WERI-Rb-1 (cell line): ENCODE data around the gene PPOX.

Experiments used
- DNase-seq: peaks from one replicate; pipeline ENCODE4 v3.0.0-alpha.2; 2020
- H3K27ac ChIP-seq: fragments of 250-450 bp; sonication (Bioruptor Pico); 2 replicates; pipeline ENCODE4 v1.5.1; 2020; ENCODE audit warnings: mild to moderate bottlenecking, moderate library complexity
- H3K27me3 ChIP-seq: fragments of 250-450 bp; sonication (Bioruptor Pico); 2 replicates; pipeline ENCODE4 v1.5.1; 2021; ENCODE audit warnings: mild to moderate bottlenecking, low read depth, moderate library complexity; ENCODE audit not compliant: insufficient read depth, severe bottlenecking
- H3K36me3 ChIP-seq: fragments of 250-450 bp; sonication (Bioruptor Pico); 2 replicates; pipeline ENCODE4 v1.5.1; 2020; ENCODE audit warnings: mild to moderate bottlenecking, moderate library complexity
- H3K4me3 ChIP-seq: 2 replicates; pipeline ENCODE4 v1.5.1; 2011; ENCODE audit warnings: low read depth, mild to moderate bottlenecking, control low read depth, low read length
- H3K9me3 ChIP-seq: fragments of 250-450 bp; sonication (Bioruptor Pico); 2 replicates; pipeline ENCODE4 v1.5.1; 2021; ENCODE audit warnings: mild to moderate bottlenecking, moderate library complexity; ENCODE audit not compliant: severe bottlenecking
- CTCF ChIP-seq: IDR thresholded peaks from 2 replicates; pipeline ENCODE4 v1.5.1; 2011; ENCODE audit warnings: low read depth, mild to moderate bottlenecking, control low read depth, inconsistent platforms, low read length

PPOX gene

GRCh38 chr1:161198194-161198896 lies 32.1 kb downstream of the PPOX start:
- no peaks in the 10 kb centered on the region for H3K27me3 ChIP-seq
- peak; percentile 48 for TF ChIP-seq CTCF
- H3K4me3 ChIP-seq: peak overlapping the region; percentile 19
- H3K27ac ChIP-seq: peak overlapping the region; percentile 96
- peaks cover 10% of the 10 kb centered on the region for H3K36me3 ChIP-seq
- H3K9me3 ChIP-seq: no peaks in the 10 kb centered on the region
- DNase-seq: peak; percentile 88

- Histone ChIP-seq H3K4me3 (peak within 1 kb of the TSS; percentile 19), H3K36me3 (peaks cover 14% of the 10 kb centered on the region), H3K27me3 (no peaks in the 10 kb centered on the region), H3K9me3 (no peaks in the 10 kb centered on the region), H3K27ac (peak within 1 kb of the TSS; percentile 96)
- TF ChIP-seq CTCF: no peak
- DNase-seq: peak; percentile 65
Measured at GRCh38 chr1:161198897-161199431, 32.7 kb downstream of the PPOX start, which contains the start of gene ADAMTS4. Gene ADAMTS4, minus strand, starts transcription at chr1:161199054. Its CDS starts 427 bp downstream, at chr1:161198627.

GRCh38 chr1:161199506-161200139 lies 33.4 kb downstream of the PPOX start:
- Histone ChIP-seq H3K27ac (0 out of 2 replicates have a peak overlapping the region, but pooled peaks have one; percentile 7), H3K4me3 (no peak overlapping the region)

GRCh38 chr1:161200421-161200991 lies 34.3 kb downstream of the PPOX start:
- no peak for TF ChIP-seq CTCF
- Histone ChIP-seq H3K9me3 (no peaks in the 10 kb centered on the region), H3K36me3 (peaks cover 21% of the 10 kb centered on the region), H3K27me3 (no peaks in the 10 kb centered on the region), H3K4me3 (no peak overlapping the region), H3K27ac (peak overlapping the region; percentile 87)
- DNase-seq: no peak

More at GRCh38 chr1:161199506-161200139, 33.4 kb downstream of the PPOX start:
- Histone ChIP-seq H3K36me3 (peaks cover 19% of the 10 kb centered on the region), H3K27me3 (no peaks in the 10 kb centered on the region), H3K9me3 (no peaks in the 10 kb centered on the region)
- TF ChIP-seq CTCF: no peak
- DNase-seq: no peak

GRCh38 chr1:161200992-161201835 lies 35.0 kb downstream of the PPOX start:
- Histone ChIP-seq H3K27me3 (no peaks in the 10 kb centered on the region), H3K9me3 (no peaks in the 10 kb centered on the region), H3K4me3 (peak overlapping the region; percentile 79), H3K27ac (peak overlapping the region; percentile 87), H3K36me3 (peaks cover 17% of the 10 kb centered on the region)
- TF ChIP-seq CTCF: no peak
- DNase-seq: no peak
